ENCODE data around the gene NSMF.
"Not testable (repeated sequence)": the region's sequence is repeated elsewhere in the genome, so short reads cannot be mapped to it uniquely, and the experiment has no call there.

The NSMF gene

GRCh38 chr9:137412431-137412830, 46.7 kb downstream of the NSMF start:
- Histone ChIP-seq H3K36me3 (no peaks in the 10 kb centered on the region), H3K9me3 (no peaks in the 10 kb centered on the region), H3K4me3 (ENCODE audit: low read depth, low read length) (no peak overlapping the region), H3K27me3 (no peaks in the 10 kb centered on the region), H3K4me1 (peaks cover 1% of the 10 kb centered on the region; the same call in 1 of the 2 replicates)
- no peak for DNase-seq
- TF ChIP-seq CTCF (IDR thresholded peaks at IDR 0.05; ENCODE audit: low read depth, low read length) = no peak

DNA sequence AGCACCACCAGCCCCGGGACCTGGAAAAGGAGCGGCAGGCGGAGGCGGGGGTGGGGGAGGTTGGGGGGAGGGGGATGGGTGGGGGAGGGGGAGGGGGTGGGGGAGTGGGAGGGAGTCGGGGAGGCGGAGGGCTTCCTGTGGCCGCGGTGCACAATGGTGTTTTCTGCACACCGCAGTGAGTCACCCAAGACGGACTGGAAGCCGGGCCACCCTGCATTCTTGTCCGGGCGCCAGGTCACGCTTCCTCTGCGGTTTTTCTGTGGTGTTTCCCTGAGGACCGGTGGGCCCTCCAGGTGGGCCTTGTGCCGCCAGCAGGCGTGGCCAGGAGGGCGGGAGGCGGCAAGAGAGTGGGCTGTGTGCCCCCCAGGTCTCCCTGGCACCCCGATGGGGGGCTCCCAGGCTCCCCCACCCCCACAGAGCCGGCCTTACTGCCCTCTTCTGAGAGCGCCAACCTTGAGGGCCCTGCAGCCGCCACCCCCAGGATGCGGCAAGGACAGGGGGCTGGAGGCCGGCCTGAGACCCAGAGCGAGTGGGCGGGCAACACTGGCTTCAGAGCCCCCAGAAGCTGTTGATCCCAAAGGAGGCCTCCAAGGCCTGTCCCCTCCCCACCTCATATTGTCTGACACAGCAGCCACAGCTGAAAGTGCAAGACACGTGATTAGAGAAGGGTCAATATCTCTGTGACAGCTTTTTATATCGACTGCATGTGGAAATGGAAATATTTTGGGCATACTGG, 47.3 kb downstream of the NSMF start:
- Histone ChIP-seq H3K4me1 (peaks cover 5% of the 10 kb centered on the region; the same call in 1 of the 2 replicates), H3K9me3 (no peaks in the 10 kb centered on the region), H3K4me3 (ENCODE audit: low read depth, low read length) (no peak overlapping the region), H3K36me3 (no peaks in the 10 kb centered on the region), H3K27me3 (no peaks in the 10 kb centered on the region)
- no peak for TF ChIP-seq CTCF (IDR thresholded peaks at IDR 0.05; ENCODE audit: low read depth, low read length)
- DNase-seq = no peak

DNA sequence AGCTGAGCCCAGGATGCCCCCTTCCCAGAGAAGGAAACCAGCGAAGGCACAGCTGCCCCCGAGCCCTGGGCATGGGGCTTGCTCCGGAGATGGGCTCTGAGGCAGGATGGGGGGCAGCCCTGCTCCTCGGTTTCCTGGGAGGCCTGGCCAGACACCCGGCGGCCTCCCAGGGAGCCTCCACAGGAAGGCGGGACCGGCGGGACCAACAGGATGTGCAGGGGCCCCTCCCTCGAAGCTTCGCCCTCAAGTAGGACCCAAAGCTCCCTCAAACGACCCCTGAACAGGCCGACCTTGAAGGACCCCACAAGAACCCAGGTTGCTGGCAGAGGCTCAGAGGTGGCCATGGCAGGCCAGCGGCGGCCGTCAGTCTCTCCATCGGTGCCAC, 47.9 kb downstream of the NSMF start:
- H3K4me3 ChIP-seq (ENCODE audit: low read depth, low read length) = no peak overlapping the region
- no peak for TF ChIP-seq CTCF (IDR thresholded peaks at IDR 0.05; ENCODE audit: low read depth, low read length)
- H3K27me3 ChIP-seq = no peaks in the 10 kb centered on the region
- H3K9me3 ChIP-seq = no peaks in the 10 kb centered on the region
- peaks cover 5% of the 10 kb centered on the region; the same call in 1 of the 2 replicates for H3K4me1 ChIP-seq
- no peak for DNase-seq
- no peaks in the 10 kb centered on the region for H3K36me3 ChIP-seq

DNA sequence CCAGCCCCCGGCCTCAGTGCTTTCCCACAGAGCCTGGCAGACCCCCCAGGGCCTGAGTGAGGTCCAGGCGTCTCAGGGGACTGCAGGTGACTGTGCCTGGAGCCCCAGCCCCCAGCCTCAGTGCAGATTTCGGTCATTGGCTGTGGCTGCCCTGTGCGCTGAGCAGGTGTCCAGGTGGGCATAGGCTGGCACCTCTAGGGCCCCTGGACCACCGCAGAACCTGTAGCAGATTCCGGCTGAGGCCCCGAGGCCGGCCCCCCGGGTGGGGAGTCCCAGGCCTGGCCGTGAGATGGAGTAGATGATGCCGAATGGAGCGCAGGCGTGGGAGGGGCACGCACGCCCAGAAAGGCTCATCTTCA, 48.3 kb downstream of the NSMF start:
- H3K36me3 ChIP-seq = no peaks in the 10 kb centered on the region
- H3K4me3 ChIP-seq (ENCODE audit: low read depth, low read length) = no peak overlapping the region
- H3K27me3 ChIP-seq = no peaks in the 10 kb centered on the region
- no peaks in the 10 kb centered on the region for H3K9me3 ChIP-seq
- no peak for TF ChIP-seq CTCF (IDR thresholded peaks at IDR 0.05; ENCODE audit: low read depth, low read length)
- peaks cover 5% of the 10 kb centered on the region; the same call in 1 of the 2 replicates for H3K4me1 ChIP-seq
- DNase-seq = no peak

GRCh38 chr9:137410236-137410890, 48.8 kb downstream of the NSMF start:
- not testable (repeated sequence) for H3K4me1 ChIP-seq; H3K36me3 ChIP-seq; H3K27me3 ChIP-seq; H3K4me3 ChIP-seq (ENCODE audit: low read depth, low read length); H3K9me3 ChIP-seq; DNase-seq

DNA sequence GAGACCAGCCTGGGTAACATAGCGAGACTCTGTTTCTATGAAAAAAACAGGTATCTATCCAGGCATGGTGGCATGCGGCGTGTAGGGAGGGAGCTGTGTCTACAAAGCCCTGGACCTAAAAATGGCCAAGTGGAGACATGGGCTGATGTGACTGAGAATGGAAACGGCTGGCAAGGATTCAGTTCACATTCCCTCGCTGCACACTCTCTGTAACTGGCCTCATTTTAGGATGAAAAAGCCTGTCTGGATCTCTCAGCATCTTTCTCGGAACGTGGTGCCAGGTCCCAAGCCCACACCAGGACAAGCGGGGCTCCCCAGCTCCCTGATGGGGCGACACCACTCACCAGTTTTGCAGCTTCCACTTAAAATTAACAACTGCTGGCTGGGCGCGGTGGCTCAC, 49.6 kb downstream of the NSMF start:
- no peak for DNase-seq
- Histone ChIP-seq H3K9me3 (no peaks in the 10 kb centered on the region), H3K36me3 (no peaks in the 10 kb centered on the region), H3K4me1 (peaks cover 8% of the 10 kb centered on the region), H3K4me3 (ENCODE audit: low read depth, low read length) (no peak overlapping the region), H3K27me3 (no peaks in the 10 kb centered on the region)
- TF ChIP-seq CTCF (IDR thresholded peaks at IDR 0.05; ENCODE audit: low read depth, low read length) = no peak

Measured in BE2C (cell line).